HG02588 (cell line): ENCODE measurements around the gene OSBPL9.
"Not testable (repeated sequence)": the region's sequence is repeated elsewhere in the genome, so short reads cannot be mapped to it uniquely, and the experiment has no call there.

Experiments
- ATAC-seq: cut with Tn5 transposase; IDR thresholded peaks from one replicate; pipeline ENCODE4 v1.9.1; 2021; ENCODE audit warnings: mild to moderate bottlenecking, moderate library complexity; ENCODE audit not compliant: unreplicated experiment

Gene OSBPL9

DNA sequence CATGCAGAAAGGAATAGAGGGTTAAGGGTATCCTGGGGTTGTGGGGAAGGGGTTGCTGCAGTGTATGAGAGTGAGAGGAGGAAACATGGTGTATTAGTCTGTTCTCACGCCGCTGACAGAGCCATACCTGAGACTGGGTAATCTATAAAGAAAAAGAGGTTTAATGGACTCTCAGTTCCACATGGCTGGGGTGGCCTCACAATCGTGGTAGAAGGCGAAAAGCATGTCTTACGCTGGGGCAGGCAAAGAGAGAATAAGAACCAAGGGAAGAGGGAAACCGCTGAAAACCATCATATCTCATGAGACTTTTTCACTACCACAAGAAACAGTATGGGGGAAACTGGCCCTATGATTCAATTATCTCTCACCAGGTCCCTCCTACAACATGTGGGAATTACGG is 17.7 kb downstream of the OSBPL9 start:
- no peak for ATAC-seq

DNA sequence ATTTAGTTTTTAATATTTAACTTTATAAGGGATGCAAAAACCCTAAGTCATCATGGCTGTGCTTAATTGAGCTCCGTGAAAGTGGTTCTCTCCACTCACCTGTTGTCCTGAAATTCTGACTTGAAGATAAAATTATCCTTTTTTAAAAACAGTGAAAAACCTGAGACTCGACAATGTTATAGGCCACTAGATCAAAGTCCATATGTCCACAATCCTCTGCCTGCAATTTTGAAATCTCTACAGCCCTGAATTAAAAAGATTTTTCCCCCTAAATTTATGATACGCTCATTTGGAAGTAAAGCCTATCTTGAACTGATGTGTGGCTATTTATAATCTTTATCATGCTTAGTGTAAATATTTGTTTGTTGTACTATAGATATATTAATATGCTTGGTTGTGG is 18.7 kb downstream of the OSBPL9 start:
- ATAC-seq: no peak

DNA sequence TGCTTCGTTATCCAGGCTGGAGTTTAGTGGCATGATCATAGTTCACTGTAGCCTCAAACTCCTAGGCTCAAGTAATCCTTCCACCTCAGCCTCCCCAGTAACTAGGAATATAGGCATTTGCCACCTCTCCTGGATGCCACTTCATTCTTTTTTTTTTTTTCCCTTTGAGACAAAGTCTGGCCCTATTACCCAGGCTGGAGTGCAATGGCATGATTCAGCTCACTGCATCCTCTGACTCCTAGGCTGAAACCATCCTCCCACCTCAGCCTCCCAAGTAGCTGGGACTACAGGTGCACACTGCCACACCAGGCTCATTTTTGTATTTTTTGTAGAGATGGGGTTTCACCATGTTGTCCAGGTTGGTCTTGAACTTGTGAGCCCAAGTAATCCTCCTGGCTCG is 19.3 kb downstream of the OSBPL9 start:
- ATAC-seq: no peak

GRCh38 chr1:51636764-51637522 is 20.1 kb downstream of the OSBPL9 start:
- no peak for ATAC-seq

DNA sequence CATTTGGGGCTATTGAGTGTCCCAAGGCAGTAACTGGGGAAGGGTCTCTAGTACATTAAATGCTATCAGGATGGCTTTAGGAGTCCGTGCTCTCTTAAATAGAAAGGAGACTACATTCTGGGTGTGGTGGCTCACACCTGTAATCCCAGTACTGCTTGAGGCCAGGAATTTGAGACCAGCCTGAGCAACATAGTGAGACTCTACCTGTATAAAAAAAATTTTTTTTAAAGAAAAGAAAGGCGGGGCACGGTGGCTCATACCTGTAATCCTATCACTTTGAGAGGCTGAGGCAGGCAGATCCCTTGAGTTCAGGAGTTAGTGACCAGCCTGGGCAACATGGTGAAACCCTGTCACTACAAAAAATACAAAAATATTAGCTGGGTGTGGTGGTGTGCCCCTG is 21.5 kb downstream of the OSBPL9 start:
- no peak for ATAC-seq

DNA sequence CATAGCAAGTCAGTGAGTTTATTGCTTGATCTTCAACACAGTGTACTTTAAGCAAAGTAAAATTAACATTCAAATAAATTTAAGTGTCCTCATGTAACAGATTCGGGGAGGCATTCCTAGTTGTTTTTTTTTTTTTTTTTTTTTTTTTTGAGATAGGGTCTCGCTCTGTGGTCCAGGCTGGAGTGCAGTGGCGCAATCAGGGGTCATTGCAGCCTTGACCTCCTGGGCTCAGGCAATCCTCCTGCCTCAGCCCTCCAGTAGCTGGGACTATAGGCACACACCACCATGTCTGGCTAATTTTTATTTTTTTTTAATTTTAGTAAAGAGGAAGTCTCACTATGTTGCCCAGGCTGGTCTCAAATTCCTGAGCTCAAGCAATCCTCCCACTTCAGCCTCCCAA is 22.8 kb downstream of the OSBPL9 start:
- no peak for ATAC-seq

DNA sequence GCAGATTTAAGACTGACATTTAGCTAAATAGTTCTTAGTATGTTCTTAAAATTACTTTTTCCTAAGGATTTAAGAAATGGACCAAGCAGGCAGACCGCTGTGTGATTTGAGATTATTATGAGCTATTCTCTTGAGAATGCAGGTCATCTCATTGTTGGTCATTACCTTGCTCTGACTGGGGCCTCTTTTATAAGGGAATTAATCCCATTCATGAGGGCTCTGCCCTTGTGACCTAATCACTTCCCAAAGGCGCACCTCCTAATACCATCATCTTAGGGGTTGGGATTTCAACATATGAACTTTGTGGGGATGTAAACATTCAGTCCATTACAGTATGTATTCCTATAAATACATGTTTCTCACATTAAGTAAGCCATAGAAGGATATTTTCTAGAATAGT is 24.2 kb downstream of the OSBPL9 start:
- ATAC-seq: no peak

DNA sequence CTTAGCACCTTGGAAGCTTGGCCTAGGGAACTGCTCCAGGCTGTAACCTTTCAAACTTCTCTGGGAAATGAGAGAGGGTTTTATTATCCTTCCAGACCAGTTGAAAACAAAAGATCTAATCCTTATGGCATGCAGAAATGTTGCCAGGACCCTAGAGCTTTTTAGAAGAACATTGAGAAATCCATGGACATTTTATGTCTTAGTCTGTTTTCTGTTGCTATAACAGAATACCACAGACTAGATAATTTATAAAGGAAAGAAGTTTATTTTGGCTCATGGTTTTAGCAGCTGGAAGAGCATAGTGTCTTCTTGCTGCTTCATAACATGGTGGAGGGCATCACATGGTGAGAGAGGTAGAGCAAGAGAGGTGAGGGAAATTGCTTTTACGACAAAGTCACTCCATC is 25.8 kb downstream of the OSBPL9 start:
- ATAC-seq: no peak

- ATAC-seq: no peak
Observed at GRCh38 chr1:51643362-51643761, 26.5 kb downstream of the OSBPL9 start.

- ATAC-seq: no peak
Observed at GRCh38 chr1:51644020-51644419, 27.1 kb downstream of the OSBPL9 start.

DNA sequence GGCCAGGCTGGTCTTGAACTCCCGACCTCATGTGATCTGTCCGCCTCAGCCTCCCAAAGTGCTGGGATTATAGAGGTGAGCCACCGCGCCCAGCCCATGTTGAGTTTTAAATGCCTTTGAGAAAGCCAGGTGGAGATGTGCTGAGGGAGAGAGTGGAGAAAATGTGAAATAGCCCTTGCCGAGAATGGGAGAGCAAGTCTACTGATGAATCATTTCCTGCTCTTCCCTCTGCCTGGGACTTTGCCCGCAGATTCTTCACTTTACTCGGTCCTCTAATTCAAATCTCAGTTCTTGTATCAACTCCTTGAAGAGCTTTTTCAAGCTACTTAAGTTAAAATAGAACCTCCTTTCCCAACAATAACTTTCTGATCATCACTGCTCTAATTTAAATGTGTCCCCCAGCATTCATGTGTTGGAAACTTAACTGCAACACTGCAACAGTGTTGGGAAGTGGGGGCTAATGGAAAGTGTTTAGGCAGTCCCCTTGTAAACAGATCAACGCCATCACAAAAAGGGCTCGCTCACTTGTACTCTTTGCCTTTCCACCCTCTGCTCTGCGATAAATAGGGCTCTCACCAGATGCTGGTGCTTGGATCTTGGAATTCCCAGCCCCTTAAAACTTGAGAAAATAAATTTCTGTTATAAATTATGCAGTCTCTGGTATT is 27.8 kb downstream of the OSBPL9 start:
- no peak for ATAC-seq

- not testable (repeated sequence) for ATAC-seq
Observed at GRCh38 chr1:51646592-51646991, 29.7 kb downstream of the OSBPL9 start.

- ATAC-seq: no peak
Observed at GRCh38 chr1:51648180-51649109, 31.6 kb downstream of the OSBPL9 start.

DNA sequence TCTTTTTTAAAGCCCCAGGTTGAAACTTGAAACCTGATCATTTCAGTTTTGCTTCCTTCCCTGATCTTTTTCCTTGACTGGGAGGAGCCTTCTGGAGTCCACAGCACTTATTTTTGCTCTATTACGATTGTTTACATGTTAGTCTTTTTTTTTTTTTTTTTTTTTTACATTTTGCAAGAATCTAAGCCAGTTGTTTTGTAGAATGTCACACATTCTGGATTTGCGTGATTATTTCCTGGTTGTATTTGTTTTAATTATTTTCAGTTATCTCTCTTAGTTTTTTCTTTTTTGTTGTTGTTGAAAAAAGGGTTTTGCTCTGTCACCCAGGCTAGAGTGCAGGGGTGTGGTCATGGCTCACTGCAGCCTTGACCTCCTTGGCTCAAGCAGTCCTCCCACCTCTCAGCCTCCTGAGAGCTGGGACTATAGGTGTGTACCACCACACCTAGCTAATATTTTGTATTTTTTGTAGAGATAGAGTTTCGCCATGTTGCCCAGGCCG is 32.8 kb downstream of the OSBPL9 start:
- ATAC-seq: no peak

DNA sequence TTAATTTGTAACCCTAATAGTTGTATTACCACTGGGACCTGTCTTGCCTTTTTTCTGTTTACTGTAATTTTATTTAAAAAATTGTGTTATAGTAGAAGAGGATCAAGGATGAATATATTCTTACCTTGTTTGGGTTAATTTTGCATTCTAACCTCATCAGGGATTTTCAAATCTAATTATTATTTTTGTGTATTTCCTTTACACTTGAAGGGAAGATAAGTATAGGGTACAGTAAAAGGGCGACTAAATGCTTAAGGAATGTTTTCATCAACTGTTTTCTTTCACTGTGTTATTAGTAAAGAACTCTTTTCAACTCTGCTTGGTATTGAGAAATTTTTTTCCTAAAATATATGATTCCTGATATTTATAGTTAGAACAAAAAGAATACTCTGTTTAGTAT is 33.3 kb downstream of the OSBPL9 start:
- ATAC-seq: no peak

GRCh38 chr1:51651552-51651942 is 34.7 kb downstream of the OSBPL9 start:
- ATAC-seq: no peak

DNA sequence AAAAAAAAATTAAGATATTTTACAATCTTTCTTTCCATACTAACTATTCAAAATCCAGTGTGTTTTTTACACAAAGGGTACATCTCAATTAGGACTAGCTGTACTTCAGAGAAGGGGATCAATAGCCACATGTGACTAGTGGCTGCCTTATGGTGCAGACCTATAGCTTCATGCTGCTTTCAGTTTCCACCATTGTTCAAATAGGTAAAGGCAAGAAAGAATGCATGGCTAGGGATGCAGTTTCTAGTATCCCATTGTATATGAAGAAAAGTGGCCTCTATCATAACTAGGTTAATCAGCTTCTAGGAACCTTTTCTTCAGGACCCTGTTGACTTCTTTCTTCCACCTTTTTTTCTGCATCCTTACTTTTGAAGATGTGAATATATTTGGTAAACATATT is 35.7 kb downstream of the OSBPL9 start:
- ATAC-seq: no peak

DNA sequence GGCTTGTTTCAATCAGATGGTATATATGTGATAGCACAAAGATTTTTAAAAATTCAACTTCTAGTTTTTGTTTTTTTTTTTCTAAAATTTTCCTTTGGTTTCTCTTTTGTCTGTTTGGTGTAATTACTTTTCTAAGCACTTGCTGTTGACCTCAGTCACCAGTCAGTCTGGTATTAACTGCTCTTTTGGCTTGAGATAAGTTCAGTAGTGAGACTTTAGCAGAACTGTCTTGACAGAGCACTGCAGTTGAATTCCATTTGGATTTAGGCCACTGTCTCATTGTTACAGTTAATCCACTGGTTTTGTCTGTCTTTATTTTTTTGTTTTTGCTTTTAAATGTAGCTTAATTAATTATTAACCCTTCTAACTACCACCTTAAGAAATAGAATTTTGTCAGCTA is 36.2 kb downstream of the OSBPL9 start:
- ATAC-seq: no peak

GRCh38 chr1:51654000-51654399 is 37.1 kb downstream of the OSBPL9 start:
- ATAC-seq: no peak

- no peak for ATAC-seq
Observed at GRCh38 chr1:51656374-51656773, 39.5 kb downstream of the OSBPL9 start.

DNA sequence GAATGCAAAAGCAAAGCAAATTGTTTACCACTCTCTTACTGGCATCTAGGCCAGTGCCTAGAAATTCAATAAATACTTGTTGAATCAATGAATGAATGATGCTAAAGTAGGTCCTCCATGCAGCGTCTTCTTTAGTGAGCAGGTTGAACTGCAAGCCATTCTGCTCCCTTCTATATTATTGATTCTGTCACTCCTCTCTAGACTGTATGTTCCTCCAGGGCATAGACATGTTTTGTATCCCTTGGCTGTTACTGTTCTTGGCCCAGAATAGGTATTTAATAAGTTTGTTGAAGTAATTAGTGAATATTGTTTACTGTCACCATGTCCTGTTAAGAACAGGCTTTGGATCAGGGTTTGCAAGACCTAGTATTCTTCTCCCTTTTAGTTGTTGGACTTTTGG is 43.7 kb downstream of the OSBPL9 start:
- no peak for ATAC-seq
